ENCODE results near the gene RERG.

DNA sequence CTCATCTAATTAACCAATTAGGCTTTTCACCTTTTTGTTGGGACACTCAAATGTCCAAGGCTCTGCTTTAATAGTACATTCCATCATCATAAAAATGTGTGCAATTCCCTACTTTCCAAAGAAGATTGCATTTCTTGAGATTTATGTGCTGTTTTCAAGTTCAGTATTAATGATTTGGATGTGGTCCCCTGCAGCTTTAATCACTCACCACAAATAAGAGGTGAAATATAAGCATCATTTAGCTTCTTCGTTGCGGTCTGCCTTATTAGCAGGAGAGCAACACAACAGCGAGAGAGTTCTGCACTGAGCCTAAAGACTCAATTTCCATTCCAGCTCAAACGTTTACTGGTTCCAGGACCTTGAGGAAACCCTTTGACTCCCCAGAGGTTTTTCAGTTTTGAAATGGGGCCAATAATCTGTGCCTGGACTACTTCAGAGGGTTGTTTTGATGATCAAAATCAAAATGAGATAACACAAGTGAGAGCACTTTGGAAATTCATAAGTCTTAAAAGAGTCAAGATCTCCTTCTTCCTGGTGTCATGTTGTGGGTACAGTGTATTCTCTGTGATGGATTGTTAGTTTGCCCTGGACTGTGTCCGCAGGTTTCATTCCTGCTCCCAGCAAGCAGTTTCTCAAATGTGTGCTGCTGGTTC lies 53.1 kb downstream of the RERG start:
- TF ChIP-seq GATA3 (IDR thresholded peaks at IDR 0.05; ENCODE audit: low read depth, low read length) (no peak), GATA2 (IDR thresholded peaks at IDR 0.05; ENCODE audit: low read depth, low read length) (no peak)

Measured in SH-SY5Y (cell line).